H1 (cell line): ENCODE measurements around the gene ANP32B. TPM values are rescaled to one million over a fixed set of nuclear protein-coding genes. Genes with fewer than 3 reads are reported as not detected.

Experiments
- ATF3 ChIP-seq: IDR thresholded peaks from 2 replicates; pipeline ENCODE4 v1.6.1; 2011; ENCODE audit warnings: low read depth, mild to moderate bottlenecking, low read length; ENCODE audit not compliant: insufficient read depth
- BRCA1 ChIP-seq: IDR thresholded peaks from 2 replicates; pipeline ENCODE4 v1.6.1; 2012; ENCODE audit warnings: low read depth, low read length, improper control_type of control experiment
- SAP30 ChIP-seq: fragments of 300-600 bp; sonication (generic); IDR thresholded peaks from 2 replicates; pipeline ENCODE4 v1.7.1; 2012; ENCODE audit warnings: low read length, moderate library complexity, mild to moderate bottlenecking, inconsistent platforms; ENCODE audit not compliant: insufficient read depth, insufficient replicate concordance
- SP2 ChIP-seq: IDR thresholded peaks from 2 replicates; pipeline ENCODE4 v1.6.1; 2012; ENCODE audit warnings: mild to moderate bottlenecking, low read length, inconsistent platforms
- polyA plus RNA-seq, 7 experiments: library from polyadenylated mRNA; depleted of rRNA in 3 of 7; stranded (reverse) in 5 of 7; unstranded in 2 of 7; fragments of >200 nt in 5 of 7; fragments of 200-250 nt in 2 of 7; gene quantifications; 1 replicate in 5 of 7; 2 replicates in 1 of 7; 4 replicates in 1 of 7; pipeline versions ENCODE4 v1.2.1 to v1.2.3, GENCODE V29; 2011 to 2013; ENCODE audit warnings: missing spikeins in 2 of 7, mixed read lengths in 2 of 7
- total RNA-seq: library from RNA; stranded (reverse); fragmentation: NEBNext Ultra II Directional; extraction: Animal tissue kit (Norgen Biotek cat#: 25700); gene quantifications from 2 replicates; pipeline ENCODE4 v1.2.1, GENCODE V29; 2021
- TF ChIP-seq, protein P1 (sequence below): IDR thresholded peaks from 2 replicates; pipeline ENCODE4 v1.6.1; 2012; ENCODE audit warnings: low read length, inconsistent platforms
- TF ChIP-seq, protein P2 (sequence below): fragments of 300-600 bp; sonication (generic); IDR thresholded peaks from 2 replicates; pipeline ENCODE4 v1.7.1; 2012; ENCODE audit warnings: low read length, moderate library complexity, mild to moderate bottlenecking, inconsistent platforms; ENCODE audit not compliant: insufficient replicate concordance

Gene ANP32B
- total and polyA plus RNA-seq, 2 of the 8 experiments (the other 6 are each of a cell fraction or from before 2014, with no cell fraction given) = 7.6 to 88.1 TPM

- TF ChIP-seq, protein P1, sequence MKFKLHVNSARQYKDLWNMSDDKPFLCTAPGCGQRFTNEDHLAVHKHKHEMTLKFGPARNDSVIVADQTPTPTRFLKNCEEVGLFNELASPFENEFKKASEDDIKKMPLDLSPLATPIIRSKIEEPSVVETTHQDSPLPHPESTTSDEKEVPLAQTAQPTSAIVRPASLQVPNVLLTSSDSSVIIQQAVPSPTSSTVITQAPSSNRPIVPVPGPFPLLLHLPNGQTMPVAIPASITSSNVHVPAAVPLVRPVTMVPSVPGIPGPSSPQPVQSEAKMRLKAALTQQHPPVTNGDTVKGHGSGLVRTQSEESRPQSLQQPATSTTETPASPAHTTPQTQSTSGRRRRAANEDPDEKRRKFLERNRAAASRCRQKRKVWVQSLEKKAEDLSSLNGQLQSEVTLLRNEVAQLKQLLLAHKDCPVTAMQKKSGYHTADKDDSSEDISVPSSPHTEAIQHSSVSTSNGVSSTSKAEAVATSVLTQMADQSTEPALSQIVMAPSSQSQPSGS = no peak
- TF ChIP-seq ATF3 = no peak
- TF ChIP-seq, protein P2, sequence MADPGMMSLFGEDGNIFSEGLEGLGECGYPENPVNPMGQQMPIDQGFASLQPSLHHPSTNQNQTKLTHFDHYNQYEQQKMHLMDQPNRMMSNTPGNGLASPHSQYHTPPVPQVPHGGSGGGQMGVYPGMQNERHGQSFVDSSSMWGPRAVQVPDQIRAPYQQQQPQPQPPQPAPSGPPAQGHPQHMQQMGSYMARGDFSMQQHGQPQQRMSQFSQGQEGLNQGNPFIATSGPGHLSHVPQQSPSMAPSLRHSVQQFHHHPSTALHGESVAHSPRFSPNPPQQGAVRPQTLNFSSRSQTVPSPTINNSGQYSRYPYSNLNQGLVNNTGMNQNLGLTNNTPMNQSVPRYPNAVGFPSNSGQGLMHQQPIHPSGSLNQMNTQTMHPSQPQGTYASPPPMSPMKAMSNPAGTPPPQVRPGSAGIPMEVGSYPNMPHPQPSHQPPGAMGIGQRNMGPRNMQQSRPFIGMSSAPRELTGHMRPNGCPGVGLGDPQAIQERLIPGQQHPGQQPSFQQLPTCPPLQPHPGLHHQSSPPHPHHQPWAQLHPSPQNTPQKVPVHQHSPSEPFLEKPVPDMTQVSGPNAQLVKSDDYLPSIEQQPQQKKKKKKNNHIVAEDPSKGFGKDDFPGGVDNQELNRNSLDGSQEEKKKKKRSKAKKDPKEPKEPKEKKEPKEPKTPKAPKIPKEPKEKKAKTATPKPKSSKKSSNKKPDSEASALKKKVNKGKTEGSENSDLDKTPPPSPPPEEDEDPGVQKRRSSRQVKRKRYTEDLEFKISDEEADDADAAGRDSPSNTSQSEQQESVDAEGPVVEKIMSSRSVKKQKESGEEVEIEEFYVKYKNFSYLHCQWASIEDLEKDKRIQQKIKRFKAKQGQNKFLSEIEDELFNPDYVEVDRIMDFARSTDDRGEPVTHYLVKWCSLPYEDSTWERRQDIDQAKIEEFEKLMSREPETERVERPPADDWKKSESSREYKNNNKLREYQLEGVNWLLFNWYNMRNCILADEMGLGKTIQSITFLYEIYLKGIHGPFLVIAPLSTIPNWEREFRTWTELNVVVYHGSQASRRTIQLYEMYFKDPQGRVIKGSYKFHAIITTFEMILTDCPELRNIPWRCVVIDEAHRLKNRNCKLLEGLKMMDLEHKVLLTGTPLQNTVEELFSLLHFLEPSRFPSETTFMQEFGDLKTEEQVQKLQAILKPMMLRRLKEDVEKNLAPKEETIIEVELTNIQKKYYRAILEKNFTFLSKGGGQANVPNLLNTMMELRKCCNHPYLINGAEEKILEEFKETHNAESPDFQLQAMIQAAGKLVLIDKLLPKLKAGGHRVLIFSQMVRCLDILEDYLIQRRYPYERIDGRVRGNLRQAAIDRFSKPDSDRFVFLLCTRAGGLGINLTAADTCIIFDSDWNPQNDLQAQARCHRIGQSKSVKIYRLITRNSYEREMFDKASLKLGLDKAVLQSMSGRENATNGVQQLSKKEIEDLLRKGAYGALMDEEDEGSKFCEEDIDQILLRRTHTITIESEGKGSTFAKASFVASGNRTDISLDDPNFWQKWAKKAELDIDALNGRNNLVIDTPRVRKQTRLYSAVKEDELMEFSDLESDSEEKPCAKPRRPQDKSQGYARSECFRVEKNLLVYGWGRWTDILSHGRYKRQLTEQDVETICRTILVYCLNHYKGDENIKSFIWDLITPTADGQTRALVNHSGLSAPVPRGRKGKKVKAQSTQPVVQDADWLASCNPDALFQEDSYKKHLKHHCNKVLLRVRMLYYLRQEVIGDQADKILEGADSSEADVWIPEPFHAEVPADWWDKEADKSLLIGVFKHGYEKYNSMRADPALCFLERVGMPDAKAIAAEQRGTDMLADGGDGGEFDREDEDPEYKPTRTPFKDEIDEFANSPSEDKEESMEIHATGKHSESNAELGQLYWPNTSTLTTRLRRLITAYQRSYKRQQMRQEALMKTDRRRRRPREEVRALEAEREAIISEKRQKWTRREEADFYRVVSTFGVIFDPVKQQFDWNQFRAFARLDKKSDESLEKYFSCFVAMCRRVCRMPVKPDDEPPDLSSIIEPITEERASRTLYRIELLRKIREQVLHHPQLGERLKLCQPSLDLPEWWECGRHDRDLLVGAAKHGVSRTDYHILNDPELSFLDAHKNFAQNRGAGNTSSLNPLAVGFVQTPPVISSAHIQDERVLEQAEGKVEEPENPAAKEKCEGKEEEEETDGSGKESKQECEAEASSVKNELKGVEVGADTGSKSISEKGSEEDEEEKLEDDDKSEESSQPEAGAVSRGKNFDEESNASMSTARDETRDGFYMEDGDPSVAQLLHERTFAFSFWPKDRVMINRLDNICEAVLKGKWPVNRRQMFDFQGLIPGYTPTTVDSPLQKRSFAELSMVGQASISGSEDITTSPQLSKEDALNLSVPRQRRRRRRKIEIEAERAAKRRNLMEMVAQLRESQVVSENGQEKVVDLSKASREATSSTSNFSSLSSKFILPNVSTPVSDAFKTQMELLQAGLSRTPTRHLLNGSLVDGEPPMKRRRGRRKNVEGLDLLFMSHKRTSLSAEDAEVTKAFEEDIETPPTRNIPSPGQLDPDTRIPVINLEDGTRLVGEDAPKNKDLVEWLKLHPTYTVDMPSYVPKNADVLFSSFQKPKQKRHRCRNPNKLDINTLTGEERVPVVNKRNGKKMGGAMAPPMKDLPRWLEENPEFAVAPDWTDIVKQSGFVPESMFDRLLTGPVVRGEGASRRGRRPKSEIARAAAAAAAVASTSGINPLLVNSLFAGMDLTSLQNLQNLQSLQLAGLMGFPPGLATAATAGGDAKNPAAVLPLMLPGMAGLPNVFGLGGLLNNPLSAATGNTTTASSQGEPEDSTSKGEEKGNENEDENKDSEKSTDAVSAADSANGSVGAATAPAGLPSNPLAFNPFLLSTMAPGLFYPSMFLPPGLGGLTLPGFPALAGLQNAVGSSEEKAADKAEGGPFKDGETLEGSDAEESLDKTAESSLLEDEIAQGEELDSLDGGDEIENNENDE = no peak
- TF ChIP-seq SAP30 = no peak
- TF ChIP-seq BRCA1 = no peak
- TF ChIP-seq SP2 = no peak
Observed at GRCh38 chr9:97963232-97963631, 19.9 kb upstream of the ANP32B start (continued).
